Astrocyte (in vitro differentiated cells and primary cell): ENCODE results near the gene DPH2. TPM values are rescaled to one million over a fixed set of nuclear protein-coding genes. Genes with fewer than 3 reads are reported as not detected.

Source experiments
- DNase-seq: peaks from one replicate; pipeline ENCODE4 v3.0.0-alpha.2; 2010; ENCODE audit warnings: low read depth
- FAIRE-seq: peaks from 2 replicates; lab custom pipeline; 2011; peaks lifted over from hg19 to GRCh38; lab: Jason Lieb, UNC
- H2AFZ ChIP-seq: 2 replicates; pipeline ENCODE4 v1.6.0; 2012; ENCODE audit warnings: low read depth, low read length, inconsistent platforms
- H3K27ac ChIP-seq: 2 replicates; pipeline ENCODE4 v1.5.1; 2011; ENCODE audit warnings: low read depth, low read length, inconsistent platforms
- H3K27me3 ChIP-seq: 2 replicates; pipeline ENCODE4 v1.6.0; 2011; ENCODE audit warnings: low read length, inconsistent platforms; ENCODE audit not compliant: insufficient read depth
- H3K36me3 ChIP-seq: 2 replicates; pipeline ENCODE4 v1.5.1; 2011; ENCODE audit warnings: low read length, inconsistent platforms; ENCODE audit not compliant: insufficient read depth
- H3K4me1 ChIP-seq: 2 replicates; pipeline ENCODE4 v1.5.1; 2011; ENCODE audit warnings: low read length, inconsistent platforms; ENCODE audit not compliant: insufficient read depth
- H3K4me2 ChIP-seq: 2 replicates; pipeline ENCODE4 v1.6.0; 2012; ENCODE audit warnings: low read length, inconsistent platforms
- H3K4me3 ChIP-seq: 2 replicates; pipeline ENCODE4 v1.5.1; 2011; ENCODE audit warnings: low read depth, mild to moderate bottlenecking, low read length, inconsistent platforms; ENCODE audit not compliant: insufficient read depth
- H3K79me2 ChIP-seq: 2 replicates; pipeline ENCODE4 v1.6.0; 2012; ENCODE audit warnings: mild to moderate bottlenecking, low read length, inconsistent platforms; ENCODE audit not compliant: insufficient read depth
- H3K9ac ChIP-seq: 2 replicates; pipeline ENCODE4 v1.6.0; 2012; ENCODE audit warnings: mild to moderate bottlenecking, low read length, inconsistent platforms
- H3K9me3 ChIP-seq: 2 replicates; pipeline ENCODE4 v1.5.1; 2012; ENCODE audit warnings: low read depth, mild to moderate bottlenecking, low read length, inconsistent platforms; ENCODE audit not compliant: insufficient read depth
- H4K20me1 ChIP-seq: 2 replicates; pipeline ENCODE4 v1.6.0; 2012; ENCODE audit warnings: low read length, inconsistent platforms; ENCODE audit not compliant: insufficient read depth
- H3K27ac Mint-ChIP-seq: one replicate; pipeline ENCODE4 v1.8.0; 2021; ENCODE audit warnings: mild to moderate bottlenecking, mixed read lengths; ENCODE audit not compliant: unreplicated experiment
- H3K27me3 Mint-ChIP-seq: one replicate; pipeline ENCODE4 v1.8.0; 2021; ENCODE audit warnings: low read depth, mixed read lengths; ENCODE audit not compliant: unreplicated experiment
- H3K36me3 Mint-ChIP-seq: one replicate; pipeline ENCODE4 v1.8.0; 2021; ENCODE audit warnings: low read depth, mixed read lengths; ENCODE audit not compliant: unreplicated experiment
- H3K4me1 Mint-ChIP-seq: one replicate; pipeline ENCODE4 v1.8.0; 2021; ENCODE audit warnings: low read depth, mixed read lengths; ENCODE audit not compliant: unreplicated experiment
- H3K4me3 Mint-ChIP-seq: one replicate; pipeline ENCODE4 v1.8.0; 2021; ENCODE audit warnings: mild to moderate bottlenecking, moderate library complexity, mixed read lengths; ENCODE audit not compliant: unreplicated experiment
- H3K9me3 Mint-ChIP-seq: one replicate; pipeline ENCODE4 v1.8.0; 2021; ENCODE audit warnings: mild to moderate bottlenecking, mixed read lengths; ENCODE audit not compliant: unreplicated experiment
- CTCF ChIP-seq: IDR thresholded peaks from 2 replicates; pipeline ENCODE4 v1.5.1; 2011; ENCODE audit warnings: low read depth, mild to moderate bottlenecking, inconsistent platforms, low read length, moderate library complexity; ENCODE audit not compliant: insufficient read depth
- EZH2 ChIP-seq: IDR thresholded peaks from 2 replicates; pipeline ENCODE4 v1.6.1; 2012; ENCODE audit warnings: mild to moderate bottlenecking, low read length, inconsistent platforms; ENCODE audit not compliant: insufficient read depth
- total RNA-seq: library from RNA; stranded (reverse); gene quantifications from 2 replicates; pipeline ENCODE4 v1.2.1, GENCODE V29; 2021

DPH2 gene
- total RNA-seq, 1 donor from 2014 or later: 31.6 TPM

DNA sequence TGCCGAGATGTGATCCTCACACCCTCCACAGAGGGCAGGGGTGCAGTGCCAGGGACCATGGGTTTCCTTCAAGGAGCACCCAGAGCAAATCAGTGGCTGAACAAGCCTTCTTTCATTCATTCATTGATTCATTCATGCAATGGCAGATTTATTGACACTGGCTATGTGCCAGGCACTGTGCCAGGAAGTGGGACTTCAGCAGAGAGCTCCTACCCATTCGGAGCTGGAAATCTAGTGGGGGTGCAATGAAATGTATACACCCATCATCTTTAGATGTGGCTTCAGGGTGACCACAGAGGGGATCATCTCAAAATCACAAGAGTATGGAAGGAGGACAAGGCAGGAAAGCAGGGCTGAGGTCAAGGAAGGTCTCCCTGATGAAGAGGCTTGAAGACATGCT lies 42.6 kb downstream of the DPH2 start:
- H3K27ac Mint-ChIP-seq: no peak overlapping the region
- H4K20me1 ChIP-seq: no peaks in the 10 kb centered on the region
- H3K4me3 ChIP-seq: no peak overlapping the region
- no peak for FAIRE-seq
- no peak for DNase-seq
- H3K4me1 Mint-ChIP-seq: peaks cover 5% of the 10 kb centered on the region
- peaks cover 2% of the 10 kb centered on the region for H3K27me3 Mint-ChIP-seq
- H3K36me3 ChIP-seq: no peaks in the 10 kb centered on the region
- H3K4me3 Mint-ChIP-seq: no peak overlapping the region
- H3K4me1 ChIP-seq: no peaks in the 10 kb centered on the region
- no peak overlapping the region for H3K4me2 ChIP-seq
- H3K9me3 Mint-ChIP-seq: no peaks in the 10 kb centered on the region
- no peaks in the 10 kb centered on the region for H3K79me2 ChIP-seq
- H3K27me3 ChIP-seq: no peaks in the 10 kb centered on the region
- no peak overlapping the region for H2AFZ ChIP-seq
- TF ChIP-seq EZH2: no peak
- no peak for TF ChIP-seq CTCF
- no peak overlapping the region for H3K9ac ChIP-seq
- H3K36me3 Mint-ChIP-seq: peaks cover 9% of the 10 kb centered on the region
- no peak overlapping the region for H3K27ac ChIP-seq
- H3K9me3 ChIP-seq: no peaks in the 10 kb centered on the region

GRCh38 chr1:44012941-44013609 lies 43.3 kb downstream of the DPH2 start:
- Histone ChIP-seq H3K36me3 (no peaks in the 10 kb centered on the region), H4K20me1 (no peaks in the 10 kb centered on the region), H3K4me3 (no peak overlapping the region), H2AFZ (no peak overlapping the region), H3K79me2 (no peaks in the 10 kb centered on the region), H3K9ac (no peak overlapping the region), H3K4me2 (no peak overlapping the region), H3K27ac (no peak overlapping the region), H3K4me1 (no peaks in the 10 kb centered on the region), H3K9me3 (no peaks in the 10 kb centered on the region), H3K27me3 (no peaks in the 10 kb centered on the region)
- Mint-ChIP-seq H3K4me1 (peaks cover 5% of the 10 kb centered on the region), H3K4me3 (no peak overlapping the region), H3K36me3 (peaks cover 4% of the 10 kb centered on the region), H3K9me3 (no peaks in the 10 kb centered on the region), H3K27me3 (peaks cover 2% of the 10 kb centered on the region), H3K27ac (no peak overlapping the region)
- TF ChIP-seq EZH2 (no peak), CTCF (no peak)
- DNase-seq (no peak), FAIRE-seq (no peak)

GRCh38 chr1:44013949-44014348 lies 44.1 kb downstream of the DPH2 start:
- FAIRE-seq: no peak
- no peaks in the 10 kb centered on the region for H3K9me3 Mint-ChIP-seq

More at GRCh38 chr1:44013949-44014348, 44.1 kb downstream of the DPH2 start:
- H3K27me3 ChIP-seq: no peaks in the 10 kb centered on the region
- no peak for TF ChIP-seq CTCF
- no peak for TF ChIP-seq EZH2
- Mint-ChIP-seq H3K4me1 (peaks cover 5% of the 10 kb centered on the region), H3K36me3 (peaks cover 4% of the 10 kb centered on the region), H3K27ac (no peak overlapping the region), H3K27me3 (no peaks in the 10 kb centered on the region), H3K4me3 (no peak overlapping the region)
- H3K9me3 ChIP-seq: no peaks in the 10 kb centered on the region
- H3K36me3 ChIP-seq: no peaks in the 10 kb centered on the region
- no peak overlapping the region for H3K4me3 ChIP-seq
- H3K4me1 ChIP-seq: no peaks in the 10 kb centered on the region
- H3K79me2 ChIP-seq: no peaks in the 10 kb centered on the region
- H3K4me2 ChIP-seq: no peak overlapping the region
- H3K9ac ChIP-seq: no peak overlapping the region
- no peak overlapping the region for H3K27ac ChIP-seq
- no peaks in the 10 kb centered on the region for H4K20me1 ChIP-seq
- no peak for DNase-seq
- no peak overlapping the region for H2AFZ ChIP-seq
